AG08396 (cell line): Measurements from ENCODE around the gene PRR27.

Experiments
- DNase-seq: peaks from one replicate; pipeline ENCODE4 v3.0.0; 2012; ENCODE audit warnings: low spot score, mixed read lengths

PRR27 gene

DNA sequence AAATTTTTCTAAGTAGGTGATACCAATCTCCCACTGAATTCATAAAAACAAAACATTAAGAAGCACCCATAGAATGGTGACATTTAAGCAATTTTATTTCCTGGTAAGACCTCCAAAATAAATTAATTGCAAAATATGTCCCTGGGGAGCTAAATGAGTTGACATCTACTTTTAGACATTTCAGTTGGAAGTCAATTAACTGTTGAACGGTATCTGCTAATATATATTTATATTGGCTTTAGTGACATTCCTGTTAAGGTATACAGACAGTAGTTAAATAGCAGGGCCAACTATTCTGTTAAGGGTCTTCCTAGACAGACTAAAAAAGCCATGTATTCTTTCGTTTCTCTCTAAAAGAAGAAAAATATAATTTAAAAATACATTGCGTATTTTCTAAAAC lies at the start of gene PRR27:
PRR27 (plus strand) TSS at position 301 of the 400 bp plus-strand sequence. CDS start 139 bp downstream, outside the sequence.
- DNase-seq, result no peak

DNA sequence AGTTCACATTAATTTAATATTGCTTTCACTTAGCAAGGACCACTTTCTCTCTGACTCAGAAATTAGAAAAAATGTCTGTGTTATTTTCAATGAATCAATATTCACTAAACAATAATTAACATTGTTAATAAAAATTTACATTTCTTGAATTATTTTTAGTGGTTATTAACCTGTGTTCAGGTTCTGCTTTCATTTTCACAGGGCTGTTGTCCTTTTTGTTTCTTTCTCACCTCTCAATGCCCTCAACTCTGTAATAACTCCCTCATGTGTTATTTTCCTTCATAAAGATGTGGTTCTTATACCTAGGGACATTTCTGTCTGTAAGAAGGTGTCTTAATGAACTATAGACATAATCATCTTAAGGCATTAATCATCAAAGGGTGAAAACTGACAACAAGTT lies 43.1 kb upstream of the PRR27 start:
- no peak for DNase-seq

DNA sequence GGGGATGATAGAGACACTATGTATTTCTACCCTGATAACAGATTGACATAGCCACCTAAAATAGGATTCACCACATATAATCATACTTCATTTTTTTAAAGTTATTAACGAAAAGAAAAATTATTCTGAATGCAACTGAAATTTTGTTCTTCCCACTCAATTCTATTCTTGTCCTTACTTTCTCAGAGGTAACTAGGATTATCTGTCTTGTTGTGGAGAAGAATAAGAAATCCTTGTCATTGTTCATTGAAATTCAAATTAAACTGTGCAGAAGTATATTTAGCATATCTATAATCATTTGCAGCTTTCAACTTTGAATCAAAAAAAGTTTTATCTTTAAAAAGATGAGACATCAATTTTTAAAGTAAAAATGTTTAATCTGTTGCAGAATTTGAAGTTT lies 40.4 kb upstream of the PRR27 start:
- no peak for DNase-seq

- DNase-seq, result no peak
Measured at GRCh38 chr4:70114096-70114495, 39.9 kb upstream of the PRR27 start.

GRCh38 chr4:70120323-70120722 lies 33.7 kb upstream of the PRR27 start:
- no peak for DNase-seq

DNA sequence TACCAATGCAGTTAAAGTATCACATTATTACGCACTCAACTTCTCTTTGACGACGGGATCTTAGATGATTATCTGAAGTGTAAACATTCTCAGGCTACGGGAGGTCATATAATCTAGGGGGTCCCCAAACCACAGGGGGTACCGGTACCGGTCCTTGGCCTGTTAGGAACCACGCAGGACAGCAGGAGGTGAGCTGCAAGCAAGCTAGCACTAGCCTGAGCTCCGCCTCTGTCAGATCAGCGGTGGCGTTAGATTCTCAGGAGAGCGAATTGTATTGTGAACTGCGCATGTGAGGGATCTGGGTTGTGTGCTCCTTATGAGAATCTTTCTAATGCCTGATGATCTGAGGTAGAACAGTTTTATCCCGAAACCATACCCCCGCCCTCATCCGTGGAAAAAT lies 20.6 kb upstream of the PRR27 start:
- no peak for DNase-seq

GRCh38 chr4:70138751-70139150 lies 15.3 kb upstream of the PRR27 start:
- no peak for DNase-seq

- no peak for DNase-seq
Measured at GRCh38 chr4:70151271-70151670, 2.8 kb upstream of the PRR27 start.

DNA sequence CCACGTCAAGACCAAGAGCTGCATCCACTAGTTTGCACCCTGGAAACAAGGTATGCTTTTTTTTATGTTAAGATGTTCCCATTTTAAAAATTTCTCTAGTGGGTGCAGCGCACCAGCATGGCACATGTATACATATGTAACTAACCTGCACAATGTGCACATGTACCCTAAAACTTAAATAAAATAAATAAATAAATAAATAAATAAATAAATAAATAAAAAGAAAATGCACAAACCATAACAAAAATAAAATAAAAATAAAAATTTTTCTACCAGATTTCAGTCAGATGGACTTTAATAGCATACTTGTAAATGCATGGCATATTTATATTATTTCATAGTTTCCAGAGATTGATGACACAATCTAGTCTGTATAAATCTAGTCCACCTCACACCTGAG lies 1.9 kb upstream of the PRR27 start:
- no peak for DNase-seq

- no peak for DNase-seq
Measured at GRCh38 chr4:70158576-70158975, 4.5 kb downstream of the PRR27 start.

- DNase-seq, result no peak
Measured at GRCh38 chr4:70177090-70177489, 23.1 kb downstream of the PRR27 start.

- DNase-seq, result no peak
Measured at GRCh38 chr4:70178075-70178660, 24.1 kb downstream of the PRR27 start.

- no peak for DNase-seq
Measured at GRCh38 chr4:70179811-70180210, 25.8 kb downstream of the PRR27 start.

DNA sequence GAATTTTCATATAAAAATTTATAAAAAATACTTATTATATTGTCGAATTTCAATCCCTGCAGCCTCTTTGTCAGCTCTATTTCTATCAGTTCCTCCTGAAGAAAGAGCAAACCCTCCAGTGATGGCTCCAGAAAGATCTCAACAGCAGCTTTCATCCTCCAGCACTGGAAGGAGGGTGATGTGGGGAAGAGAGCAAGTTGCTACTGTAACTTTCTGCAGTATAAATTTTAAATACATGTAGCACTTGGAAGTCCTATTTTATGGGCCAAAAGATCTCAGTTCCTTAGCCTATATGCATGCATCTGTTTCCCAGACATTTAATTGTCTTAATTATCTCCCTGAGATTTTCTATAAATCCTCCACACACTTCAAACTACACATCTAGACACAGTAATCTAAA lies 27.8 kb downstream of the PRR27 start:
- no peak for DNase-seq

DNA sequence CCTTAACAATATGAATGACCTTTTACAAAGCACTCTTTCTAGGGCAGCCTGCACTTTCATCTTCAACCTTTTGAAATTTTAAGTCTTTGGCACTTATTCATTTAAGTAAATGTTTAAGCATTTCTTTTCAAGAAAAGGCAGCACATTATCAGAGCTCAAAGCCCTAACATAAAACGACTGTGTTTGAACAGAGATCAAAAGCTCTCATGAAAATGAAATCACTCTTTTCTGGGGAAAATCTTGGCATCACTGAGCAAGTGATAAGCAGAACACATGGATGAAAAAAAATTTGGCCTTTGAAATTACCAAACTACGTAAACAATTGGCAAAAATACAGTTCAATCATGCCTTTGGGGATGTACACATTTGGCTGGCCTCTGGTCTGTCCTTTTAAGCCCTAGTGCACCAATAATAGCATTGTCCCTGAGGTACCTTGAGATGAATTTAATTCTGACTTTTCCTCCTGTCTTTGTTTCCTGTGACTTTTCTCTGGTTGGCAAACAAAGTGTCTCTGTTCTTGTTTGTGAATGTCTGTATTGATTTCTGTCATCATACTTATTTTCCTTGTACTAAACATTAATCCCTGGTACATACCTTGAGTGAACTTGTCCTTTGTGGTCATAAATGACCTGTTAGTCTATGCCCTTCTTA lies 28.6 kb downstream of the PRR27 start:
- no peak for DNase-seq

DNA sequence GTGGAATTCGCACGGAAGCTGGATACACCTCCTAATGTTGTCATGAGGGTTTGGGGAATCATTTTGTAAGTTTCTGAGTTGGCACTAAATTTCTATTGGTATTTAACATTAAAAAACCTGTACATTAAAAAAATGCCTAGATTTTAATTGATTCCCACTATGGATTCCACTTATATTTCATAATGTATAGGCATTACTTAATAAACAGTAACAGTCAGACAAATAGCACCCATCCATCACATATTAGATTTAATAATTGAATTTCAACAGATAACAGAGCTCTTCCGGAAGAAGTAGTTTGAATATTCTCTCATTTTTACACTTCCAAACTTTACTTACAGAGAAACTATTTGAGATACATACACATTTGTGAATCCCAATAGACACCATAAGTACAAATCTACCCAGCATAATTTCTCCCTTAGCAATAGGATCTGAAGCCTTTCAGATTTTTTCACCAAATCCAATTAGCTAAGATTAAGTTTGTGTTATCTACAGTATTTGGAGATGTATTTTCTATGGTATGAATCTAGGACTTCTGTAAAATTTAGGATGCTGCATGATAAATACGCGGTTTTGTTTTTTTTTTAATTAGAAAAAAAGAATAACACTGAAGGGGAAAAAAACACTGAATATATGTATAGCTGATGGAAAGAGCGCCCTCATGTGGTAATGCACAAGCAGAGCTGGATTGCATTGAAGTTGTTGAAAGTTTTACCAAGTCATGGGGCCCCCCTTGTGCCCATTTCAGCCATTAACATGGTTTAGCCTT lies 29.3 kb downstream of the PRR27 start:
- peak; percentile 3 for DNase-seq

DNA sequence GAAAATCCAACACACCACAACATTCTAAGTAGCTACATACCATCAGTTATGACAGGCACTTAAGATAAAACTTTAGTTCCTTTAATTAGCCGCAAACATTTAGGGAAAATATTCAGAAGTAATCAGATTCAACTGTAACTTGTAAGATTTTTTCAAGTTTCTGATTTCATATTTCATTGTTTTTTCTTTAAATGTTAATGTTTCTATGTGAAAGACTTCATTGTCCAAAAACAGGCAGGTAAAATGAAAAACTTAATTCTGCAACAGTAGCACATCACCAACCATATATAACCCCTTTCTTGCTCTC lies 29.9 kb downstream of the PRR27 start:
- DNase-seq, result no peak

DNA sequence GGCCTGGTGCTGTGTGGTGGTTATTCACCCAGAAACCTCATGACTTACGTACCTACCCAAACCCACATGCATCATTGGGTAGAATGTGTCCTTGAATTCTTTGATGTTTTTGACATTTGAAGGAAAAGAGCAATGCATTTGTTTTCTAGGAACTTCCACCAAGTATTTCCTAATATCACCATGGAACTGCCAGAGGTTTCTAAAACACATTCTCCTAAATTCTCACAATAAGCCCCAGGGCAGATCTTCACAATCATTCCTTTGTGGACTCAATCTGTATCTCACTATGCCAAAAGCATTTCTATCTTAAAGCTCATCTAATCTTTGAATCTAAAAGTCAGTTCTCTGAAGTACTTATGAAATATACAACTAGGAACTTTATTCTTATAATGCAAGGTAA lies 33.2 kb downstream of the PRR27 start:
- DNase-seq, result no peak

GRCh38 chr4:70190579-70190978 lies 36.5 kb downstream of the PRR27 start:
- DNase-seq, result no peak

- DNase-seq, result no peak
Measured at GRCh38 chr4:70191647-70192046, 37.6 kb downstream of the PRR27 start.

- no peak for DNase-seq
Measured at GRCh38 chr4:70192895-70193294, 38.9 kb downstream of the PRR27 start.

DNA sequence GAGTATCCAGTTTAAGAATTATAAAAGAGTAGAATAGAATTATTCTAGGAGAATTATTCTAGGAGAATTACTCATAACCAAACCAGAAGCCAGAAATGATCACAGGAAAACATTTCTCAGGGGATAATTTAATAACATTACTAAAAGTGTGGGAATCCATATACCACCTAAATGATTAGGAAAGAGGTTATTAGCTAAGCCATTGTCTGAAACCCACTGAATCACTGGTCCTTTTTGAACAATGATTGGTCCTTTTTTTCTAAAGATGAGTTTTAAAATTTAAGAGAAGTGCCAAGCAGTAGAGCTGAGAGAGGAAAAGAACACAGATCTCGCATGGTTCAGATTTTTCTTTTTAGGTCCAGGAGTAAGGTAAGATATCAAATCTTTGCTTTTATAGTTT lies 41.4 kb downstream of the PRR27 start, which contains the start of gene ODAM:
ODAM (plus strand) TSS at position 301 of the 400 bp plus-strand sequence. CDS start 819 bp downstream, outside the sequence.
- DNase-seq, result no peak

- DNase-seq, result no peak
Measured at GRCh38 chr4:70196857-70197256, 42.8 kb downstream of the PRR27 start.
